CD4-positive, alpha-beta T cell treated with Interferon alpha-2 for 1 hour (primary cell): Measurements from ENCODE around the gene LDLRAD3.
"Not testable (repeated sequence)": the region's sequence is repeated elsewhere in the genome, so short reads cannot be mapped to it uniquely, and the experiment has no call there.

Source experiments
- DNase-seq, 2 donors: peaks; one replicate each; pipeline ENCODE4 v3.0.0-alpha.2; 2020 to 2022

The LDLRAD3 gene

GRCh38 chr11:36019722-36020121, 75.9 kb downstream of the LDLRAD3 start:
- DNase-seq: no peak

GRCh38 chr11:36022882-36023281, 79.0 kb downstream of the LDLRAD3 start:
- DNase-seq: no peak

GRCh38 chr11:36023922-36024321, 80.1 kb downstream of the LDLRAD3 start:
- DNase-seq: no peak

- DNase-seq: no peak
Observed at GRCh38 chr11:36024716-36025115, 80.9 kb downstream of the LDLRAD3 start.

DNA sequence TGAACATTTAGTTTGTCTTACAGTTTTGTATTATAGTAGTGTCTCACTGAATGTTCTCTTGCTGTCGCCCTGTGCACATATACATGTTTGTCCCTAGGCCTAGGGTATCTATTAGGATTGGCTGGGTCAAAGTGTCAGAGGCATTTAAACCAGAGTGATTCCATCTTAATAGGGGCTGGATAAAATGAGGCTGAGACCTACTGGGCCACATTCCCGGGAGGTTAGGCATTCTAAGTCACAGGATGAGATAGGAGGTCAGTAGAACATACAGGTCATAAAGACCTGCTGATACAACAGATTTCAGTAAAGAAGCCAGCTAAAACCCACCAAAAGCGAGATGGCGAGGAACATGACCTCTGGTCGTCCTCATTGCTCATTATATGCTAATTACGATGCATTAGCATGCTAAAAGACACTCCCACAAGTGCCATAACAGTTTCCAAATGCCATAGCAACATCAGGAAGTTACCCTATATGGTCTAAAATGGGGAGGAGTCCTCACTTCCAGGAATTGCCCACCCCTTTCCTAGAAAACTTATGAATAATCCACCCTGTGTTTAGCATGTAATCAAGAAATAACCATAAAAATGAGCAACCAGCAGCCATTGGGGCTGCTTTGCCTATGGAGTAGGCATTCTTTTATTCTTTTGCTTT, 82.6 kb downstream of the LDLRAD3 start:
- no peak for DNase-seq

GRCh38 chr11:36027731-36028130, 83.9 kb downstream of the LDLRAD3 start:
- DNase-seq: no peak

- DNase-seq: no peak
Observed at GRCh38 chr11:36029616-36030015, 85.8 kb downstream of the LDLRAD3 start.

DNA sequence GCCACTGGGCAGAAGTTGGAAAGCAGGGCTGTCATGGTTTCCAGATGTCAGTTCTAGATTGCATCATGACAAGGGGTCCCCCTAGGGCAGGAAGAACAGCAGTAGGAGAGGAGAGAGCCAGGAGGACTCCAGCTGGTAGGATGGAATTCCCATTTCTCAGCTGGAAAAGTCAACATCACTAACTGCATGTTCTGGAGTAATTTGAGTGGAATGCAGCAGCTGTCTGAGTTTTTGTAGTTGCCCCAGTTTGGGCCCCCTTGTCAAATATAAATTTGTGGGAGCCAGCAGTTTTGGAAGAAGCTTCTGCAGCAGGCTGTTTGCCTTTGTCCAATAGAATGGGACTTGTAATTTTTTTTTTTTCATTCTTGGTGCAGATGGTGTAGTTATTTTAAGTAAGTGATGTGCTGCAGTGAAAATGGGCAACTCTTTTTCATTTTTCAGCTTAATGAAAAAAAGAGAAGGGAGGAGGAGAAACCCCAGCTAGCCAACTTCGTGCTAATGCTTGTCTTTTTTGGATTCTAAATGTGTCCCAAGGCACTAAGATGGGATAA, 86.9 kb downstream of the LDLRAD3 start:
- DNase-seq: no peak

- no peak for DNase-seq
Observed at GRCh38 chr11:36033082-36033751, 89.4 kb downstream of the LDLRAD3 start.

DNA sequence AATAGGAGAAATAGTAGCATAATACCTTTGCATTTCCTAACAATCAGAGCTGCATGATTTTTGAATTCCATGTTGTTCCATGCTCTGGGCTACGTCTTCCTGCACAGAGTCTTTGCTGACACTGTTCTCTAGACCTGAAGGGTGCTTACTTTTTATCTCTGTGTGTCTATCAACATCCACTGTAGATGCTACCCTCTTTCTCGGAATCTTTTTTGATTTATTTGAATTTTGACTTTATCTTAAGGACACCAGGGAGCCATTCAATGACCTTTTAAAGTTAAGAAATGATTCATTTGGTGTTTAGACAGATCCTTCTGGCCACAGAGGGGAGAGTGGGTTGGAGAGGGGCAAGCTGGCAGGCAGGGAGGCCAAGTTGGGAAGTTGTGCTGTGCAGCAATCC, 90.1 kb downstream of the LDLRAD3 start:
- DNase-seq: no peak

DNA sequence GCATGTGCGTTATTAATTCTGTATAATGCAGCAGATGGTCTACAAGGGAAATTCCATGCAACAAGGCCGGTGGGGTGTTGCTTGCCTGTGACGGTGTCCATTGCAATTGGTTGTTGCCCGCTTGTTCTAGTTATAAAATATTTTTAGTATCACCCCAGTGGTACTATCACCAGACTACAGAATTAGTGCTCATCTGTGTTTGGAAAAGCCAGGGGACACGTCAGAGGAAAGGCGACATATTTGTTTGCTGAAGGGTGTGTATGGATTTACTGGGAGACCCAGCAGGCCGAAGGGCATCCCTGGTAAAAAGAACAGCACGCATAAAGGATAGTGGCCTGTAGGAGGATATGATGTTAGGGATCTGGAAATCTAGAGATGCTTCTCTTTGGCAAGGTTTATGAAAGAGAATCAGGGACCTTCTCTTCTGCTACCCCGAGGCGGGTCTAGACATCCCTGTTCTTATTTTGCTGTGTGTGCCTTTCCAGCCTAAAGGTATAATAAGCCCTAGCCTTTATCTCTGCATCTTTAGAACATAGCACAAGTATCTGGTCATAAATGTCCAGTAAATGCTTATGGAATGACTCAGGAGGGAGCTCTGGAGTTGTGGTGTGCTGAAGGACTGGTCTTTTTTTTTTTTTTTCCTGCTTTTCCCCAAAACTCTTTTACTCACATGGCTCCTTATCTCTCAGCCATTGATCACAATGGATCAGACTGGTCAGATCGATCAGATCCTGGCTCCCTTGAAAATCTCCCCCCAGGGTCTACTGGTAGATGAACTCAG, 90.9 kb downstream of the LDLRAD3 start:
- no peak for DNase-seq

DNA sequence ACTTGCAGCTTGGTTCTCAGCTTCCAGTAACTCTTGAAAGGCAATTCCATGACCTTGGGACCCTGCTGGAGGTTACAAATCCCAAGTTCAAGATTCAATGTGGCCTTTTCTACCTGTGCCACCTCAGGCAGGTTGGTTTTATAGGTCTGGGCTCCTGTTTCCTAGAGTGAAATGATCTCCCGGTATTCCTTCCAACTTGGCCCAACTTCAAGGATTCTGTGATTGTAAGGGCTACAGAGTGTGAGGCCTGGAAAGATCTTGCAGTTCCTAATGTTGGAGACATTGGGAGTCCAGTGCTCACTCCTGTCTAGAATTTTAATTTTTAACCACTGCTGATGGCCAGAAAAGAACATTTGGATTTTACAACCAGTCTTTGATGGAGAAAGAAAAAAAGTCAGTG, 91.6 kb downstream of the LDLRAD3 start:
- DNase-seq: no peak

- no peak for DNase-seq
Observed at GRCh38 chr11:36035999-36036398, 92.1 kb downstream of the LDLRAD3 start.

DNA sequence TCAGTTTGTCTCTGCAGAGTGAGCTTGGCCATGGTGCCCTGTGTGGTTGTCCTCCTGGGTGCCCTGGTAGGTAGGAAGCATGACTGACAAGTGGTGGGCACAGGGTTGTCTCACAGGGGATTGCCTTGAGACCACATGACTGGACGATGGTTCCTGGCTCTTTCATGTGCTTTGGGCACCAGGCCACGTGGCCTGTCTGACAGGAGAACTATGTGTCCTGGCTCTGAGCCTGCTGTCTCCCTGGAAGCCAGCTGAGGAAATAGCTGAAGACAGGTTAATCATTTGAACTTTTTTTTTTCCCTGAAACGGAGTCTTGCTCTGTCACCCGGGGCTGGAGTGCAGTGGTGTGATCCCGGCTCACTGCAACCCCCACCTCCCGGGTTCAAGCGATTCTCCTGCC, 93.2 kb downstream of the LDLRAD3 start:
- DNase-seq: no peak

DNA sequence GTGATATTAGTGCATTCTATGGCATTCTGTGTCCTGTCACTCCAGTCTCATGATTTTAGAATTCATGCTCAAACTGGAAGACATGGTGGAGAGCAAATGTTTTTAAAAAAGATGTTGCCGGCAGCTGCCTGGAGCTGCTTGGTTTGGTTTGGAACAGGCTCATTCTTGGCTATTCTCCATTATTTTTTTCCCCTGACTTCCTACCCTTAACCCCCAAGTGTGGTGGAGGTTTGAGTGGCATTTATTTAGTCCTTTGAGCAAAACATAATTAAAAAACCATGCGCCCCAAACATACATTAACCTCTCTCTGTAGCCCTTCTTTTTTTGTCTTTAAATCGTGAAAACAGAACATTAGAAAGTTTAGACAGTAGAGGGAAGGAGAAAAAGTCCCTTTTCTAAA, 94.7 kb downstream of the LDLRAD3 start:
- no peak for DNase-seq

DNA sequence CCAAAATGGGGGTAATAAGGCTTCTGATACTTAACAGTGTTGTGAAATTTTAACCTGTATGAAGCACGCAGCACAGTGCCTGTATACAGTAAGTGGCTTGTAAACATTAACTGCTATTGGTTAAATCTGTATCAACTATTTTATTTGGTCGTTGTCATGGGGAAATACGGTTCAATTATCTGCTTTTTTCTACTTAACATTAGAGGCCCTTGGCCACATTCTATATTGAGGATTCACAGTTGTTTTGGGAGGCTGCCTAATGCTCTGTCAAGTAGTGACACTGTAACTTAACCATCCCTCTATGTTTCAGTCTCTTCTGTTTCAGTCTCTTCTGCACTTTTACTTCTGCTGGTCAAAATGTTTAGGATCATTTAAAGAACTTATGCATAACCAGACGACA, 95.6 kb downstream of the LDLRAD3 start:
- no peak for DNase-seq

- no peak for DNase-seq
Observed at GRCh38 chr11:36041988-36042611, 98.2 kb downstream of the LDLRAD3 start.

DNA sequence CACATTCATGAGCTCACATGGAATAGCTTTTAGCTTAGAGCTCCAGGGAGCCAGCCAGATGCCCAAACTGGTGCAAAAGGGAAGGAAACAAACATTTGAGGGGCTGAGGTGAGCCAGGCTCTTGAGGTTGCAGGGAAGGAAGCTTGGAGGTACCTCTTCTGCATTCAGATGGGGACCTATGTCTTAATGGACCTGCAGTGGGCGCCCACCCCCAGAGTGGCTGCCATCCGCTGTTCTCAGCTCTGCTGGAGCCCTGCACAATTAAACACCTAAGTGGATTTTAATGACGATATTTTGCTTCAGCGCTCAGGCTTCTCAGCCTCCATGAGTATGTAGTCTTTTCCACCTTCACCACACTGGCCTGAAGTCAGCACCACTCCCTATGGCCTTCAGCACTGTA, 100.8 kb downstream of the LDLRAD3 start:
- no peak for DNase-seq

DNA sequence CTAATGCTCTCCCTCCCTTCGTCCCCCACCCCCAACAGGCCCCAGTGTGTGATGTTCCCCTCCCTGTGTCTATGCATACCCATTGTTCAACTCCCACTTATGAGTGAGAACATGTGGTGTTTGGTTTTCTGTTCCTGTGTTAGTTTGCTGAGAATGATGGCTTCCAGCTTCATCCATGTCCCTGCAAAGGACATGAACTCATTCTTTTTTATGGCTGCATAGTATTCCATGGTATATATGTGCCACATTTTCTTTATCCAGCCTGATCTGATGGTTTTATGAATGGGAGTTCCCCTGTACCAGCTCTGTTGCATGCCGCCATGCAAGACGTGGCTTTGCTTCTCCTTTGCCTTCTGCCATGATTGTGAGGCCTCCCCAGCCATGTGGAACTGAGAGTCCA, 102.1 kb downstream of the LDLRAD3 start:
- DNase-seq: not testable (repeated sequence)

DNA sequence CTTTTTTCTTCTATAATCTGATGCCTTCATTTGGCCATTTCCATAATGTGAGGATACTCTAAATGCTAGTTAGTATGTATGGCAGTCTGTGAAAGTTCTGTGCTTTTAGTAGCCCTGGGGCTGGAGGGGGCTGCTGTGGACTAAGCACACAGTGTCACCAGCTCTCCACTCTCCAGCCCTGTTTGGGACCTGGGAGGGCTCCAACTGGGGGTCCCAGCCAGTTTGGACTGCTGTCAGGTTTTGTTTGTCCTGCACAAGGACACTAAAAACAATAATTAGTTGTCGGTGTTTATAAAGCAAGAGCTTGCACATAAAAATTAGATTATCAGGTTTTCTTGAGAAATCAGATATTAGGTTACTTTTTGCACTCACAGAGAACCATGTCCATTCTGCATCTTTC, 103.1 kb downstream of the LDLRAD3 start:
- DNase-seq: no peak

- DNase-seq: no peak
Observed at GRCh38 chr11:36047344-36047743, 103.5 kb downstream of the LDLRAD3 start.

GRCh38 chr11:36048496-36049247, 104.8 kb downstream of the LDLRAD3 start:
- no peak for DNase-seq
